ENCODE measurements around the gene UBE2E2. TPM values are rescaled to one million over a fixed set of nuclear protein-coding genes. Genes with fewer than 3 reads are reported as not detected.

UBE2E2 gene
- total RNA-seq, 4 donors from 2014 or later, result 3.1 to 58.5 (median 25.0) TPM

DNA sequence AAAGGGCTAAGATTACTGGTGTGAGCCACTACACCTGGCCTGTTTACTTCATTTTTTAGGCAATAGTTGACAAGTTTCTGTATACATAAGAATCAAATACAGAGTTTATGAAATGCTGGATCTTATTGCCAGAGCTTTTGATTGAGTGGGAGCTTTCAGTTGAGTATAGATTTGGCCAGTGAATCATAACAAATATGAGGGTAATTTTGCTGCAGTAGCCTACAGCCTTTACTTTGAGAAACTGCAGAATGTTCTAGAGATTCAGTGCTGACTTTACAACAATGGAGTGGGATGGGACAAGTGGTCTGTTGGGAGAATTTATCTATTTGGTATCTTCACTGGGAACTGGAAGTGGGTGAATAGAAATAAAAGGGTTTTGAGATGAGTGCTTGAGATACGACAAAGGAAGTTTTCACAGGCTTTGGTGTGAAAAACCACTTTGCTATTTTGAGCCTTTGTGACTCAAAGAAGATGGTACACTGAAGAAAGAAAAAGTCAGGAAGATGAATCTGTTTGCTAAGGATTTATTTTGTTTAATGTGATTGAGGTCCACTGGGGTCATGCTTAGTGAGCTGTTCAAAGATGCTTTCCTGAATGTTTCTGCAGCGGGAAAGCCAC lies 227.8 kb downstream of the UBE2E2 start:
- Histone ChIP-seq H3K4me3 (no peak overlapping the region), H3K4me1 (no peaks in the 10 kb centered on the region), H3K9me3 (no peaks in the 10 kb centered on the region), H3K27me3 (no peaks in the 10 kb centered on the region), H3K36me3 (no peaks in the 10 kb centered on the region), H3K27ac (no peak overlapping the region)
- no peak for TF ChIP-seq POLR2A (IDR thresholded peaks at IDR 0.05)
- TF ChIP-seq, protein P1, sequence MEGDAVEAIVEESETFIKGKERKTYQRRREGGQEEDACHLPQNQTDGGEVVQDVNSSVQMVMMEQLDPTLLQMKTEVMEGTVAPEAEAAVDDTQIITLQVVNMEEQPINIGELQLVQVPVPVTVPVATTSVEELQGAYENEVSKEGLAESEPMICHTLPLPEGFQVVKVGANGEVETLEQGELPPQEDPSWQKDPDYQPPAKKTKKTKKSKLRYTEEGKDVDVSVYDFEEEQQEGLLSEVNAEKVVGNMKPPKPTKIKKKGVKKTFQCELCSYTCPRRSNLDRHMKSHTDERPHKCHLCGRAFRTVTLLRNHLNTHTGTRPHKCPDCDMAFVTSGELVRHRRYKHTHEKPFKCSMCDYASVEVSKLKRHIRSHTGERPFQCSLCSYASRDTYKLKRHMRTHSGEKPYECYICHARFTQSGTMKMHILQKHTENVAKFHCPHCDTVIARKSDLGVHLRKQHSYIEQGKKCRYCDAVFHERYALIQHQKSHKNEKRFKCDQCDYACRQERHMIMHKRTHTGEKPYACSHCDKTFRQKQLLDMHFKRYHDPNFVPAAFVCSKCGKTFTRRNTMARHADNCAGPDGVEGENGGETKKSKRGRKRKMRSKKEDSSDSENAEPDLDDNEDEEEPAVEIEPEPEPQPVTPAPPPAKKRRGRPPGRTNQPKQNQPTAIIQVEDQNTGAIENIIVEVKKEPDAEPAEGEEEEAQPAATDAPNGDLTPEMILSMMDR (IDR thresholded peaks at IDR 0.05), result no peak
- no peak for DNase-seq
- intact Hi-C loops (cut with DNase I; ENCODE audit: low total_unique reads), result no loop called here

DNA sequence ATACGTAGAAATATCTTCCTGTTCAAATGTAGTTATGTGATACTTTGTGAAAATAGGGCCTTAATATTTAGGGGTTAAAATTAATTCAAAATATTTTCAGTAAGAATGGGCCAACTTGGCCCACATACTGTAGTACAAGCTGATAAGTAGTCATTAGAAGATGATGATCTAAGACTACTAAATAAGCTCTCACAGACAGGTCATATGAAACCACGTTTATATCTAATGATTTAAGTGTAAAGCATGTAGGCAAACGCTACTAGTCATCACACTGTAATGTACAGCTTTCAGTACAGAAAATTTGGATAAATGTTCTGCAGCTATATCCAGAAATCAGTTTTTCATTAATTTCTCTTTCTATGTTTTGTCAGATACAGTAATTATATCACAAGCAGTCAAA lies 228.6 kb downstream of the UBE2E2 start:
- Histone ChIP-seq H3K4me3 (no peak overlapping the region), H3K27ac (no peak overlapping the region), H3K9me3 (no peaks in the 10 kb centered on the region), H3K27me3 (no peaks in the 10 kb centered on the region), H3K4me1 (no peaks in the 10 kb centered on the region), H3K36me3 (no peaks in the 10 kb centered on the region)
- no peak for TF ChIP-seq POLR2A (IDR thresholded peaks at IDR 0.05)
- TF ChIP-seq, protein P1 (IDR thresholded peaks at IDR 0.05), result no peak
- DNase-seq, result no peak
- intact Hi-C loops (cut with DNase I; ENCODE audit: low total_unique reads), result no loop called here

DNA sequence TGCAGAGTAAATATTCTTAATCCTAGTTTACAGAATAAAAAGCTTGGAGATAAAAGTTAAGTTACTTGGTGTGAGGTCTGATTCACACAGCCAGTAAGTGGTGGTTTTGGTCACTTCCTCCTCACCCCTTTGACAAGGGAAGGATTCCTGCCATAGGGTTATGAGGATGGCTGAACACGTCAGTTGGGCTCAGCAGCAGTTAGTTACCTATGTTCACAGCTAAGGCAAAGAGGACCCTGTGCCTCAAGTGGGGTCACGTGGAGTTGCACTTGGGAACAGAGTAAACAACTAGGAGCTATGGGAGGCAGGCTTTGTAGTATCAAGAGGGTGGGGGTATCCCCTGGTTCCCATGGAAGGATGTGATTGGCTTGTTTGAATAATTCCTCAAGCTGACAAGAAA lies 232.2 kb downstream of the UBE2E2 start:
- Histone ChIP-seq H3K4me1 (no peaks in the 10 kb centered on the region), H3K36me3 (no peaks in the 10 kb centered on the region), H3K4me3 (no peak overlapping the region), H3K9me3 (no peaks in the 10 kb centered on the region), H3K27me3 (no peaks in the 10 kb centered on the region), H3K27ac (no peak overlapping the region)
- TF ChIP-seq, protein P1 (IDR thresholded peaks at IDR 0.05), result no peak
- TF ChIP-seq POLR2A (IDR thresholded peaks at IDR 0.05), result no peak
- intact Hi-C loops (cut with DNase I; ENCODE audit: low total_unique reads), result no loop called here
- DNase-seq, result no peak

DNA sequence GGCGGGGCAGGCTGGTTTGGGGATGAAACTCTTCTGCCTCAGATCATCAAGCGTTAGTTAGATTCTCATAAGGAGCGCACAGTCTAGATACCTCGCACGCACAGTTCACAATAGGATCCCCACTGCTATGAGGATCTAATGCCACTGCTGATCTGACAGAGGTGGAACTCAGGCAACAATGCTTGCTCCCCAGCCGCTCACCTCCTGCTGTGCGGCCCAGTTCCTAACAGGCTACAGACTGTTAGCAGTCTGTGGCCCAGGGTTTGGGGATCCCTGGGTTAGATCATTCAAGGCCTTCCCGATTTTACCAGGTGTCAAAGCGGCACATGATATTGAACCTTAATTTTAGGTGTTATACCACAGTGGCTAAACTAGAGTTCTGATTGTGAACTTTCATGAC lies 232.8 kb downstream of the UBE2E2 start:
- Histone ChIP-seq H3K9me3 (no peaks in the 10 kb centered on the region), H3K27me3 (no peaks in the 10 kb centered on the region), H3K4me1 (no peaks in the 10 kb centered on the region), H3K27ac (no peak overlapping the region), H3K36me3 (no peaks in the 10 kb centered on the region), H3K4me3 (no peak overlapping the region)
- no peak for TF ChIP-seq POLR2A (IDR thresholded peaks at IDR 0.05)
- TF ChIP-seq, protein P1 (IDR thresholded peaks at IDR 0.05), result no peak
- intact Hi-C loops (cut with DNase I; ENCODE audit: low total_unique reads), result no loop called here
- DNase-seq, result no peak

DNA sequence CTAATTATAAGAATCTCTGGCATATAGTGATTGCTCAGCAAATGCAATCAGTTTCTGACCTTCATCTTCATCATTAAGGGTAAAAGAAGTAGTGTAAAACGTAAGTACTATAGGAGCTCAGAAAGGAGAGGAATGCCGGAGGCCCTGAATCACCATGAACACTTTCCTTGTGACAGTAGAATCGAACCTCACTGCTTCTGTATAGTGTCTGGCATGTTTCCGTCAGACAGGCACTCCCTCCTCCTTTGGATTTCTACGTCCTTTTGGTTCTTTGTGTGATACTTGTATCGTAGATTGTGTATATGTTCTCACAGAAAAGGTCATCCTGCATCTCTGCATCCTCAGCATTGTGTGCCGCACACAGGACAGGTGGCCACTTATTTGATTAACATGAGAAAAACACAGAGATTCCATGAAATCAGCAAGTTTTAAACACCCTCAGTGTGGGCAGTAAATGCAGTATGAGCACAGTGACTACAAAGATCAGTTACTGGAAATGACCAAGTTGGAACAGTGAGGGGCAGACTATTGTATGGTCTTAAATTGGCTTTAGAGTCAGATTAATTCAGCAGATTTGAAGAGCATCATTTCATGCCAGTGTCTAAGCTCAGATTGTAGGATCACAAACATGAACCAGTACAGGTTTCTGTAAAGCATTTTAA lies 234.5 kb downstream of the UBE2E2 start:
- TF ChIP-seq, protein P1 (IDR thresholded peaks at IDR 0.05), result no peak
- TF ChIP-seq POLR2A (IDR thresholded peaks at IDR 0.05), result no peak
- Histone ChIP-seq H3K27ac (no peak overlapping the region), H3K4me1 (no peaks in the 10 kb centered on the region), H3K4me3 (no peak overlapping the region), H3K9me3 (no peaks in the 10 kb centered on the region), H3K27me3 (no peaks in the 10 kb centered on the region), H3K36me3 (no peaks in the 10 kb centered on the region)
- DNase-seq, result no peak
- intact Hi-C loops (cut with DNase I; ENCODE audit: low total_unique reads), result no loop called here
